ENCODE results near the gene P2RX2. TPM values are rescaled to one million over a fixed set of nuclear protein-coding genes. Genes with fewer than 3 reads are reported as not detected.

The P2RX2 gene
- total and polyA plus RNA-seq, 3 donors from 2014 or later, result 2.2 to 3.0 (median 2.7) TPM

DNA sequence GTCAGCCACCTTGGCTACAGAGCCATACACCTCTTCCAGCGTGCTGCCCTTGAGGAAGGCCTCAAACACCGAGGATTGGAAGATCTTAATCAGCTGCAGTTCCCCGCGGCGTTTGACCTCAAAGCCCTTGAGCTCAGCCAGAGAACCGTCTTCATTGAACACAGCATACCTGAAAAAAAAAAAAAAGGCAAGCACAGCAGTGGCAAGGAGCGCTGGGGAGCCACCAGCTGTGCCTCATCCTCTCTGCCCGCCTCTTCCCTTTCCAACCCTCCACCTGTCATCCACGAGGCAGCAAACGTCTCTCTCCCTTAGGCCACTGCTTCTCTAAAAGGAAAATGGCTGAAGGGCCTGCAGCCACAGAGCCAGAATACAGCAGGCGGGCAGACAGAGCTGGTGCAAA lies 42.4 kb downstream of the P2RX2 start:
- no peaks in the 10 kb centered on the region for H3K36me3 ChIP-seq (ENCODE audit: low read depth, missing control alignments)
- intact Hi-C loops (cut with DNase I; ENCODE audit: low total_unique reads), result no loop called here
- no peaks in the 10 kb centered on the region for H3K4me1 ChIP-seq
- H3K4me3 ChIP-seq, result no peak overlapping the region
- TF ChIP-seq, protein P1, sequence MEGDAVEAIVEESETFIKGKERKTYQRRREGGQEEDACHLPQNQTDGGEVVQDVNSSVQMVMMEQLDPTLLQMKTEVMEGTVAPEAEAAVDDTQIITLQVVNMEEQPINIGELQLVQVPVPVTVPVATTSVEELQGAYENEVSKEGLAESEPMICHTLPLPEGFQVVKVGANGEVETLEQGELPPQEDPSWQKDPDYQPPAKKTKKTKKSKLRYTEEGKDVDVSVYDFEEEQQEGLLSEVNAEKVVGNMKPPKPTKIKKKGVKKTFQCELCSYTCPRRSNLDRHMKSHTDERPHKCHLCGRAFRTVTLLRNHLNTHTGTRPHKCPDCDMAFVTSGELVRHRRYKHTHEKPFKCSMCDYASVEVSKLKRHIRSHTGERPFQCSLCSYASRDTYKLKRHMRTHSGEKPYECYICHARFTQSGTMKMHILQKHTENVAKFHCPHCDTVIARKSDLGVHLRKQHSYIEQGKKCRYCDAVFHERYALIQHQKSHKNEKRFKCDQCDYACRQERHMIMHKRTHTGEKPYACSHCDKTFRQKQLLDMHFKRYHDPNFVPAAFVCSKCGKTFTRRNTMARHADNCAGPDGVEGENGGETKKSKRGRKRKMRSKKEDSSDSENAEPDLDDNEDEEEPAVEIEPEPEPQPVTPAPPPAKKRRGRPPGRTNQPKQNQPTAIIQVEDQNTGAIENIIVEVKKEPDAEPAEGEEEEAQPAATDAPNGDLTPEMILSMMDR (IDR thresholded peaks at IDR 0.05), result no peak
- DNase-seq, result no peak
- H3K9me3 ChIP-seq, result no peaks in the 10 kb centered on the region
- 82 to 84% methylated on average over 10 to 11 of the region's 11 CpGs for WGBS, 2 donors
- H3K27me3 ChIP-seq, result no peaks in the 10 kb centered on the region
- no peak overlapping the region for H3K27ac ChIP-seq

DNA sequence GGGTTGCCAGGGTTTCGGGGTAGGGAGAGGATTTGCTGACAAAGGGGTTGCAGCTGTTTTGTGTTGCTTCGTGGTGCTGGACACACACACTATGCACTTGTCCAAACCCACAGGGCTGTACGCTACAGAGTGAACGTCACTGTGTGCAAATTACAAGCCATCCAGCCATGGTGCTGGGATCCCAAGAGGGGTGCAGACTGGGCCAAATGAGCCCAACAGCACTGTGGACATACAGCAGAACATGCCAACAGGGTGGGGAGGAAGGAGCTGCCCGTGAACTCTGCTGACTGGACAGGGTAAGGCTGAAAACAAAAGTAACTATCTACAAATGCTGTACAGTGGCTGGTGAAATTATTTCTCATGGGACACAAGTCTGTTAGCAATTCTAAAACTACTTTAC lies 43.4 kb downstream of the P2RX2 start:
- TF ChIP-seq POLR2A (IDR thresholded peaks at IDR 0.05), result no peak
- TF ChIP-seq, protein P1 (IDR thresholded peaks at IDR 0.05), result no peak
- Histone ChIP-seq H3K36me3 (ENCODE audit: low read depth, missing control alignments) (no peaks in the 10 kb centered on the region), H3K27me3 (no peaks in the 10 kb centered on the region), H3K4me3 (no peak overlapping the region), H3K9me3 (no peaks in the 10 kb centered on the region), H3K27ac (no peak overlapping the region), H3K4me1 (no peaks in the 10 kb centered on the region)
- intact Hi-C loops (cut with DNase I; ENCODE audit: low total_unique reads), result no loop called here
- no peak for DNase-seq
- 75 to 81% methylated on average over 5 of the region's 5 CpGs for WGBS, 2 donors

DNA sequence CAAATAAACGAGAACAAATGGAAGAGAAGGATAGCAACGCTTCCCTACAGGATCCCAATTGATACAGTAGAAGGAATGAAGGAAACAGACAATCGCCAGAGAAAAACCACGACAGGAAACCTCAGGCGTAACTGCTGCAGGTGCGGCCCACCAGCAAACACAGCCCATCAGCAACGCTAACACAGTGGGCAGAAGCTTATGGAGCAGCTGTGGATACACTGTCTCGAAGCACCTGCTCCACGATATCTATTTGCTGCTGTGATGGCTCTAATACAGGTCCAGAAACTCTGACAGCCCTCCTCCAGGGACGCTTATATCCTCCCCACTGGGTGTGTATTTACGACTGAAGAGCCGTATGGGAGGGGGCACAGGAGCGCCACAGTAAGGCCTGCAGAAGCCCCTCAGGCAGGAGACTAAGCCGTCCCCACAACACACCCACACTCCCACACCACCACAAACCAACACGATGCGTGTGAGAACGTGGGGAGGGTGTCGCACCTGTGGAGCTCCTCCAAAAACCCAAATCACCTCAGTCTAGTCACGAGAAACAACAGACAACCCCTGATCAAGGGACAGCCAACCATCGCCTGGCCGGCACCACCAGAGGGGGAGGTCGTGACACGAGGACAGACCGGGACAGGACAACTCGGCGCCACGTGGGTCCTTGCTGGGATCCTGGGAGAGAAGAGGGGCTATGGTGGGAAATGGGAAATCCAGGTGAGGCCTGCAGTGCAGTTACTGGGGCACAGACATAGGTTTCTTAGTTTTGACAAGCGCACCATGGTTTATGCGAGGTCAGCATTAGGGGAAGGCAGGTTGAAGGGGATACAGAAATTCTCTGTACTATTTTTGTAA lies 44.6 kb downstream of the P2RX2 start:
- no peaks in the 10 kb centered on the region for H3K36me3 ChIP-seq (ENCODE audit: low read depth, missing control alignments)
- 91 to 95% methylated on average over 28 to 29 of the region's 29 CpGs for WGBS, 2 donors

DNA sequence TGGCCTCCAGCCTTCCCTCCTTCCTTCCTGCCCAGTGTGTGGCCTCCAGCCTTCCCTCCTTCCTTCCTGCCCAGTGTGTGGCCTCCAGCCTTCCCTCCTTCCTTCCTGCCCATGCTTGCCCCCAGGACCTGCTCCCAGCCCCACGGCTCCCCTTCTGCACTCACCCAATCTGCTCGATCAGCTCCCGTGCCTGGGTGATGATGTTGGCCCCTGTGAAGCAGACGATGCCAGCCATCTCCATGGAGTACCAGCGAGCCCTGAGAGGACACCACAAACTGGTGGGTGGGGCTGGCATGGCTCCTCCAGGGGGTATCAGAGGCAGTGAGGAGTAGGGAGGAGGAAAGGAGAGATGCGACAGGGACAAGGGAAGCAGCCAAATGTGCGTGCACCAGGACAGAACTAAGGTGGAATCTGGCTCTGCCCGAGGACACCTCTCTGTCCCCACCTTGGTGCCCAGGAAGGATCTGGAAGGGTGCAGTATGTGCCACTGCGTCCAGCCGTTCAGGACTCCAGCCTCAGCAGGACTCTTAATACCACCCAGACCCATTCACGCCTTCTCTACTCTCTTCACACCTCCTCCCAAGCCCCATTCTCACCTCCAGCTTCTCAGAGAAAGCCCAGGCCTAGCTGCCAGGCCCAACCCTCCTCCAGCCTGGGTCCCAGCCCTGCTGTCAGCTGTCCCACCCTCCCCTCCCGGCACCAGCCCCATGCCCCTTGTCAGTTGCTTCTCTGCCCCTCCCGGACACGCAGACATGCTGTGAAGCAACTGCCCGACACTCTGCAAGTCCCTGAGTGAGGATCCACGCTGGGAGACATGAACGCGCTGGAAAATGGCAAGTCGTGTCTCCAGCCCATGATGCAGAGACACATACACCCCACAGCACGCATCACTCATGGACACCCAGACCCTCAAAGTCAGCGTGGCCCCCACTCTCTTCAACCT lies 45.9 kb downstream of the P2RX2 start:
- 93 to 96% methylated on average over 21 of the region's 21 CpGs for WGBS, 2 donors
- Histone ChIP-seq H3K9me3 (no peaks in the 10 kb centered on the region), H3K4me1 (no peaks in the 10 kb centered on the region), H3K27ac (no peak overlapping the region), H3K4me3 (no peak overlapping the region), H3K36me3 (ENCODE audit: low read depth, missing control alignments) (no peaks in the 10 kb centered on the region), H3K27me3 (no peaks in the 10 kb centered on the region)
- TF ChIP-seq POLR2A (IDR thresholded peaks at IDR 0.05), result no peak
- TF ChIP-seq, protein P1 (IDR thresholded peaks at IDR 0.05), result no peak
- DNase-seq, result no peak
- intact Hi-C loops (cut with DNase I; ENCODE audit: low total_unique reads), result no loop called here

More for the DNA sequence above, 44.6 kb downstream of the P2RX2 start:
- Histone ChIP-seq H3K27me3 (no peaks in the 10 kb centered on the region), H3K4me1 (no peaks in the 10 kb centered on the region), H3K27ac (no peak overlapping the region), H3K4me3 (no peak overlapping the region), H3K9me3 (no peaks in the 10 kb centered on the region)
- intact Hi-C loops (cut with DNase I; ENCODE audit: low total_unique reads), result no loop called here
- no peak for DNase-seq
- TF ChIP-seq, protein P1 (IDR thresholded peaks at IDR 0.05), result no peak
- no peak for TF ChIP-seq POLR2A (IDR thresholded peaks at IDR 0.05)
